Cardiac muscle cell (in vitro differentiated cells and primary cell): Measurements from ENCODE around the gene PCSK2. TPM values are rescaled to one million over a fixed set of nuclear protein-coding genes. Genes with fewer than 3 reads are reported as not detected.

Experiments used
- DNase-seq, 2 donors: peaks; one replicate each; pipeline versions ENCODE4 v3.0.0 to v3.0.0-alpha.2; 2010 to 2017; ENCODE audit warnings: low read depth in 1 of 2, low spot score in 1 of 2
- H3K27ac ChIP-seq: fragments of 200-600 bp; sonication (generic); 2 replicates; pipeline ENCODE4 v1.5.1; 2016
- H3K27me3 ChIP-seq: fragments of 200-600 bp; sonication (generic); 2 replicates; pipeline ENCODE4 v1.6.0; 2016; ENCODE audit warnings: control low read depth
- H3K36me3 ChIP-seq: fragments of 200-600 bp; sonication (generic); 2 replicates; pipeline ENCODE4 v1.5.1; 2016; ENCODE audit warnings: control low read depth
- H3K4me1 ChIP-seq: fragments of 200-600 bp; sonication (generic); 2 replicates; pipeline ENCODE4 v1.8.1; 2017; ENCODE audit warnings: low read depth, mild to moderate bottlenecking, mixed run types
- H3K4me3 ChIP-seq: fragments of 200-600 bp; sonication (generic); 2 replicates; pipeline ENCODE4 v1.5.1; 2016; ENCODE audit warnings: mild to moderate bottlenecking
- H3K9me3 ChIP-seq: fragments of 200-600 bp; sonication (generic); 2 replicates; pipeline ENCODE4 v1.5.1; 2017; ENCODE audit warnings: low read depth, mild to moderate bottlenecking, control low read depth
- CTCF ChIP-seq: IDR thresholded peaks from 2 replicates; pipeline ENCODE4 v1.5.1; 2012; ENCODE audit warnings: low read depth, mild to moderate bottlenecking, low read length
- polyA plus RNA-seq: library from polyadenylated mRNA; unstranded; fragments of >200 nt; fragmentation: Nextera tagmentation; extraction: Ambion mirVana; gene quantifications from 2 replicates; pipeline ENCODE4 v1.2.1, GENCODE V29; 2016
- total RNA-seq: library from RNA; depleted of rRNA; stranded (reverse); fragments of >200 nt; gene quantifications from 2 replicates; pipeline ENCODE4 v1.2.3, GENCODE V29; 2016

The PCSK2 gene
- total and polyA plus RNA-seq, 2 experiments from 2014 or later = 0.12 to 0.66 TPM

GRCh38 chr20:17339000-17339399 is 112.2 kb downstream of the PCSK2 start:
- Histone ChIP-seq H3K4me3 (no peak overlapping the region), H3K27me3 (no peaks in the 10 kb centered on the region), H3K36me3 (no peaks in the 10 kb centered on the region), H3K27ac (no peak overlapping the region), H3K9me3 (no peaks in the 10 kb centered on the region), H3K4me1 (no peaks in the 10 kb centered on the region)
- no peak for DNase-seq
- TF ChIP-seq CTCF = no peak

- Histone ChIP-seq H3K4me3 (no peak overlapping the region), H3K36me3 (no peaks in the 10 kb centered on the region), H3K27ac (no peak overlapping the region), H3K4me1 (no peaks in the 10 kb centered on the region), H3K27me3 (no peaks in the 10 kb centered on the region), H3K9me3 (no peaks in the 10 kb centered on the region)
- no peak for DNase-seq
- TF ChIP-seq CTCF = no peak
Observed at GRCh38 chr20:17343091-17343490, 116.3 kb downstream of the PCSK2 start.

GRCh38 chr20:17343656-17344452 is 117.0 kb downstream of the PCSK2 start:
- H3K36me3 ChIP-seq = no peaks in the 10 kb centered on the region
- no peak for DNase-seq
- no peak for TF ChIP-seq CTCF
- no peak overlapping the region for H3K4me3 ChIP-seq
- H3K27me3 ChIP-seq = no peaks in the 10 kb centered on the region
- H3K9me3 ChIP-seq = no peaks in the 10 kb centered on the region
- no peak overlapping the region for H3K27ac ChIP-seq
- H3K4me1 ChIP-seq = no peaks in the 10 kb centered on the region

GRCh38 chr20:17344790-17345189 is 118.0 kb downstream of the PCSK2 start:
- TF ChIP-seq CTCF = no peak
- Histone ChIP-seq H3K4me3 (no peak overlapping the region), H3K27me3 (no peaks in the 10 kb centered on the region), H3K27ac (no peak overlapping the region), H3K4me1 (no peaks in the 10 kb centered on the region), H3K9me3 (no peaks in the 10 kb centered on the region), H3K36me3 (no peaks in the 10 kb centered on the region)
- DNase-seq = no peak

GRCh38 chr20:17345321-17345720 is 118.5 kb downstream of the PCSK2 start:
- TF ChIP-seq CTCF = no peak

More at GRCh38 chr20:17345321-17345720, 118.5 kb downstream of the PCSK2 start:
- Histone ChIP-seq H3K36me3 (no peaks in the 10 kb centered on the region), H3K9me3 (no peaks in the 10 kb centered on the region), H3K27ac (no peak overlapping the region), H3K27me3 (no peaks in the 10 kb centered on the region), H3K4me1 (no peaks in the 10 kb centered on the region), H3K4me3 (no peak overlapping the region)
- DNase-seq = no peak
